HFF-Myc (cell line): Measurements from ENCODE around the gene INTS14.

Experiments
- DNase-seq: peaks from one replicate; pipeline ENCODE4 v3.0.0-alpha.2; 2011; ENCODE audit warnings: low read depth; ENCODE audit errors: extremely low read depth
- H3K4me3 ChIP-seq: replicated peaks from 2 replicates; pipeline ENCODE4 v1.5.1; 2011; ENCODE audit warnings: low read depth, mild to moderate bottlenecking, control low read depth, low read length
- CTCF ChIP-seq: IDR thresholded peaks from 2 replicates; pipeline ENCODE4 v1.5.1; 2012; ENCODE audit warnings: mild to moderate bottlenecking, low read depth, low read length, control low read depth; ENCODE audit errors: missing control alignments

The INTS14 gene

GRCh38 chr15:65541231-65541820 lies 69.6 kb downstream of the INTS14 start:
- DNase-seq, result no peak
- no peak overlapping the region for H3K4me3 ChIP-seq
- TF ChIP-seq CTCF, result no peak

- no peak overlapping the region for H3K4me3 ChIP-seq
- TF ChIP-seq CTCF, result no peak
- DNase-seq, result no peak
Measured at GRCh38 chr15:65540314-65540713, 70.6 kb downstream of the INTS14 start.

GRCh38 chr15:65535192-65535591 lies 75.7 kb downstream of the INTS14 start:
- no peak overlapping the region for H3K4me3 ChIP-seq
- TF ChIP-seq CTCF, result no peak
- no peak for DNase-seq

GRCh38 chr15:65533057-65533756 lies 77.7 kb downstream of the INTS14 start:
- peak overlapping the region; percentile 6; the same call in 1 of the 2 replicates for H3K4me3 ChIP-seq
- DNase-seq, result no peak
- no peak for TF ChIP-seq CTCF

GRCh38 chr15:65532738-65533051 lies 78.2 kb downstream of the INTS14 start:
- H3K4me3 ChIP-seq, result peak overlapping the region; percentile 6; the same call in 1 of the 2 replicates
- TF ChIP-seq CTCF, result no peak
- DNase-seq, result peak; percentile 56

GRCh38 chr15:65530318-65531111 lies 80.4 kb downstream of the INTS14 start, which contains the start of gene HACD3:
Gene HACD3, plus strand, starts transcription at chr15:65530463. Its CDS starts 169 bp downstream, at chr15:65530632.
- no peak for DNase-seq
- H3K4me3 ChIP-seq, result peak within 1 kb of the TSS; percentile 86
- no peak for TF ChIP-seq CTCF
